ENCODE results near the gene RCC2. TPM values are rescaled to one million over a fixed set of nuclear protein-coding genes. Genes with fewer than 3 reads are reported as not detected.
"Not testable (repeated sequence)": the region's sequence is repeated elsewhere in the genome, so short reads cannot be mapped to it uniquely, and the experiment has no call there.

RCC2 gene
- total RNA-seq, 1 donor from 2014 or later = 224 TPM

DNA sequence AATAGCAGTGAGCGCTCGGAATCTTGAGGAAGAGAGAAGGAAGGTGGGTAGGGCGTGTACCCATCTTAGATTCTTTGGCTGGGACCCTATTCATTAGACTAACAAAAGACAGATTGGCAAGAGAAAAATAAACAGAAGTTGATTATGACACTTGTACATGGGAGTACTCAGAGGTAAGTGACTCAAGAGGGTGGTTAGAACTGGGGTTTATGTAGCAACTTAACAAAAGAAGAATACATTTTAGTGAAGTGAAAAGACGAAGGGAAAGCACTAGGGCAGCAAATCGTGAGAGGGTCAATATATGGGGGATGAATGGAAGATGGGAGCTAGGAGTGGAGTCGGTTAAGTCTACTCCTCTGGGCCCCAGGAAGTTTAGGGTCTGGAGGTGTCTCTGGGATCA lies 25.8 kb upstream of the RCC2 start:
- H3K27me3 Mint-ChIP-seq (ENCODE audit: low read depth) = peaks cover 7% of the 10 kb centered on the region
- no peak overlapping the region for H3K4me3 Mint-ChIP-seq
- H3K4me1 Mint-ChIP-seq = peaks cover 2% of the 10 kb centered on the region
- no peak for DNase-seq (ENCODE audit: low read depth, low spot score)
- H3K27ac Mint-ChIP-seq (ENCODE audit: unreplicated experiment) = no peak overlapping the region
- TF ChIP-seq, protein P1, sequence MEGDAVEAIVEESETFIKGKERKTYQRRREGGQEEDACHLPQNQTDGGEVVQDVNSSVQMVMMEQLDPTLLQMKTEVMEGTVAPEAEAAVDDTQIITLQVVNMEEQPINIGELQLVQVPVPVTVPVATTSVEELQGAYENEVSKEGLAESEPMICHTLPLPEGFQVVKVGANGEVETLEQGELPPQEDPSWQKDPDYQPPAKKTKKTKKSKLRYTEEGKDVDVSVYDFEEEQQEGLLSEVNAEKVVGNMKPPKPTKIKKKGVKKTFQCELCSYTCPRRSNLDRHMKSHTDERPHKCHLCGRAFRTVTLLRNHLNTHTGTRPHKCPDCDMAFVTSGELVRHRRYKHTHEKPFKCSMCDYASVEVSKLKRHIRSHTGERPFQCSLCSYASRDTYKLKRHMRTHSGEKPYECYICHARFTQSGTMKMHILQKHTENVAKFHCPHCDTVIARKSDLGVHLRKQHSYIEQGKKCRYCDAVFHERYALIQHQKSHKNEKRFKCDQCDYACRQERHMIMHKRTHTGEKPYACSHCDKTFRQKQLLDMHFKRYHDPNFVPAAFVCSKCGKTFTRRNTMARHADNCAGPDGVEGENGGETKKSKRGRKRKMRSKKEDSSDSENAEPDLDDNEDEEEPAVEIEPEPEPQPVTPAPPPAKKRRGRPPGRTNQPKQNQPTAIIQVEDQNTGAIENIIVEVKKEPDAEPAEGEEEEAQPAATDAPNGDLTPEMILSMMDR (conservative IDR thresholded peaks at IDR 0.05) = no peak
- no peaks in the 10 kb centered on the region for H3K9me3 Mint-ChIP-seq
- H3K36me3 Mint-ChIP-seq (ENCODE audit: low read depth) = no peaks in the 10 kb centered on the region

DNA sequence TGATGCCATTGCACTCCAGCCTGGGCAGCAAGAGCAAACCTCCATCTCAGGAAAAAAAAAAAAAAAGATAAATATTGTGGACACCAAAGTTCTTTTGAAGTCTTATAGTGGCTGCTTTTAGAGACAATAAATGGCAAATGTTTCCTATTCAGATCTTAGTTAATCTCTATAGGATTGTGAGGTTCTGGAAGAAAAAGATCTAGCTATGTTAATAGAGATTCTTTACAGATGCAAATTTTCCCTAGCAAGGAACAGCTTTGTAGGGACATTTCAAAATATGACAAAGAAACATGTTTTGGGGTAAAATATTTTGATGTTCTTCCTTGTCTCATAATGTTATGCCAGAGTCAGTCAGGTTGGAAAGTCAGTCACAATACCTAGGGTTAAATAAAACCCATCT lies 24.5 kb upstream of the RCC2 start:
- no peak overlapping the region for H3K4me3 Mint-ChIP-seq
- TF ChIP-seq, protein P1 (conservative IDR thresholded peaks at IDR 0.05) = no peak
- no peaks in the 10 kb centered on the region for H3K9me3 Mint-ChIP-seq
- no peaks in the 10 kb centered on the region for H3K36me3 Mint-ChIP-seq (ENCODE audit: low read depth)
- no peak for DNase-seq (ENCODE audit: low read depth, low spot score)
- peaks cover 3% of the 10 kb centered on the region for H3K27me3 Mint-ChIP-seq (ENCODE audit: low read depth)
- H3K4me1 Mint-ChIP-seq = no peaks in the 10 kb centered on the region
- no peak overlapping the region for H3K27ac Mint-ChIP-seq (ENCODE audit: unreplicated experiment)

DNA sequence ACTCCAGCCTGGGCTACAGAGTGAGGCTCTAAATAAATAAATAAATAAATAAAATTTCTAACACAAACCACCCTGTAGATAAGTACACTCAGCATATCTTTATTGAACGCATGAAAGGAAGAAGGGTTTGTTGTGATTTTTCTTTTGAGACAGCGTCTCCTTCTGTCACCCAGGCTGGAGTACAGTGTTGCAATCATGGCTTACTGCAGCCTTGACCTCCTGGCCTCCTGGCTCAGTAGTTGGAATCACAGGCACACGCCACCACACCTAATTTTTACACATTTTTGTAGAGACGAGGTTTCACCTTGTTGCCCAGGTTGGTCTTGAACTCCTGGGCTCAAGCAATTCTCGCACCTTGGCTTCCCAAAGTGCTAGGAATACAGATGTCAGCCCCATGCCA lies 23.2 kb upstream of the RCC2 start:
- TF ChIP-seq, protein P1 (conservative IDR thresholded peaks at IDR 0.05) = no peak
- no peaks in the 10 kb centered on the region for H3K36me3 Mint-ChIP-seq (ENCODE audit: low read depth)
- H3K9me3 Mint-ChIP-seq = no peaks in the 10 kb centered on the region
- H3K4me1 Mint-ChIP-seq = no peaks in the 10 kb centered on the region
- no peak for DNase-seq (ENCODE audit: low read depth, low spot score)
- H3K4me3 Mint-ChIP-seq = no peak overlapping the region
- H3K27ac Mint-ChIP-seq (ENCODE audit: unreplicated experiment) = no peak overlapping the region
- H3K27me3 Mint-ChIP-seq (ENCODE audit: low read depth) = no peaks in the 10 kb centered on the region

DNA sequence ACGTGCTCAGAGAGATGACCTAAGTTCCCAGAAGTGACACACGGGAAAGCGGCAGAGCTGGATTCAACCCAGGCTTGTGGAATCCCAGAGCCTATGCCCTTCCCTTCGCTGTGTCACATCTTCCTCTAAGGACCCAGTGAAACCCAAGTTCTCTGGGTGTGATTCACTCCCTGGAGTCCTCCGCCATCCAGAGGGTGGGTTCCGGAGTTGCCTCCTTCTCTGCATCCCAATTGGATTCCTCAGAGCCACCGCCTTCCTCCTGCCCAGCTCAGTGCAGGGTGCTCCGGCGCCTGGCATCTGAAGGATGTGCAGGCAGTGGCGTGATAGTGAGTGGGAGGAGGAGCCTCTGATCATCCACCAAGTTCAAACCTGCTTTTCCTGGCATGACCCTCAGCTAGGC lies 20.7 kb upstream of the RCC2 start:
- H3K4me1 Mint-ChIP-seq = no peaks in the 10 kb centered on the region
- H3K27ac Mint-ChIP-seq (ENCODE audit: unreplicated experiment) = no peak overlapping the region
- no peaks in the 10 kb centered on the region for H3K27me3 Mint-ChIP-seq (ENCODE audit: low read depth)
- H3K4me3 Mint-ChIP-seq = no peak overlapping the region
- H3K9me3 Mint-ChIP-seq = no peaks in the 10 kb centered on the region
- TF ChIP-seq, protein P1 (conservative IDR thresholded peaks at IDR 0.05) = no peak
- no peaks in the 10 kb centered on the region for H3K36me3 Mint-ChIP-seq (ENCODE audit: low read depth)
- no peak for DNase-seq (ENCODE audit: low read depth, low spot score)

DNA sequence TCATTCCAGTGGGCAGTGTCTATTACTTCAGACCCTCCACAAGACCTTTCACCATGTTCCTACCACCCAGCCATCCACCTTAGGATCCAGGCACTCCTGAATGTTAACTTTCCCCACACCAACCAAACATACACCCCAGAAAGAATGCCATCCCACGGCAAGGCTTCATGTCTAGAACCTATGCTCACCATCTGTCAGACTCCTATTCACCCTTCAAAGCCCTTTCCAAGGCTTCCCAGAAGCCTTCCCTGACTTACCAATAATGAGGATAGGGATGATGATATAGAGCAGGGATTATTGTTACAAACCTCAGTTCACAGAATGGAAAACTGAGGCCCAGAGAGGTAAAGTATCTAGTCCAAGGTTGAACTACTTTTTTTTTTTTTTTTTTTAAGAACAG lies 19.3 kb upstream of the RCC2 start:
- Mint-ChIP-seq H3K9me3 (no peaks in the 10 kb centered on the region), H3K4me3 (no peak overlapping the region), H3K27me3 (ENCODE audit: low read depth) (no peaks in the 10 kb centered on the region), H3K27ac (ENCODE audit: unreplicated experiment) (no peak overlapping the region), H3K36me3 (ENCODE audit: low read depth) (no peaks in the 10 kb centered on the region), H3K4me1 (no peaks in the 10 kb centered on the region)
- no peak for DNase-seq (ENCODE audit: low read depth, low spot score)
- TF ChIP-seq, protein P1 (conservative IDR thresholded peaks at IDR 0.05) = no peak

DNA sequence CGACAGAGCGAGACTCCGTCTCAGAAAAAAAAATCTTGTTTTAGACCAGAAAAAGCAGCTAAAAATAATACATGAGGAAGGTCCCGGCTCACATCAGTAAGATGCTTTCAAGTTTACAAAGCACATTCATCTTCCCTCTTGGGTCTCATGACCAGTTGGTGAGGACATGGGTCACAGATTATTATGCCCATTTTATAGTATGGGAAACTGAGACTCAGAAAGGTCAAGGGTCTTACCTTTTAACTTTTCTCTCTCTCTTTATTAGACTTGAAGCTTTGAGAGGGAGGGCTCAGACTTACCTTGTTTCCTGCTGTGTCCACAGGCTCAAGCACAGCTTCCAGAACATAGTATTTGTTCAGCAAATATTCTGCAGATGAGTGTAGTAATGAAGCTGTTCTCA lies 13.2 kb upstream of the RCC2 start:
- TF ChIP-seq, protein P1 (conservative IDR thresholded peaks at IDR 0.05) = no peak
- no peak overlapping the region for H3K4me3 Mint-ChIP-seq
- H3K27me3 Mint-ChIP-seq (ENCODE audit: low read depth) = no peaks in the 10 kb centered on the region
- H3K36me3 Mint-ChIP-seq (ENCODE audit: low read depth) = no peaks in the 10 kb centered on the region
- DNase-seq (ENCODE audit: low read depth, low spot score) = no peak
- no peak overlapping the region for H3K27ac Mint-ChIP-seq (ENCODE audit: unreplicated experiment)
- H3K9me3 Mint-ChIP-seq = no peaks in the 10 kb centered on the region
- no peaks in the 10 kb centered on the region for H3K4me1 Mint-ChIP-seq

DNA sequence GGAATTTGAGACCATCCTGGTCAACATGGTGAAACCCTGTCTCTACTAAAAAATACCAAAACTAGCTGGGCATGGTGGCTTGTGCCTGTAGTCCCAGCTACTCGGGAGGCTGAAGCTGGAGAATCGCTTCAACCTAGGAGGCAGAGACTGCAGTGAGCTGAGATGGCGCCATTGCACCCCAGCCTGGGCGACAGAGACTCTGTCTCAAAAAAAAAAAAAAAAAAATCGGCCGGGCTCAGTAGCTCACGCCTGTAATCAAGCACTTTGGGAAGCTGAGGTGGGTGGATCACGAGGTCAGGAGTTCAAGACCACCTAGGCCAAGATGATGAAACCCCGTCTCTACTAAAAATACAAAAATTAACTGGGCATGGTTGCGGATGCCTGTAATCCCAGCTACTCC lies 12.7 kb upstream of the RCC2 start:
- H3K9me3 Mint-ChIP-seq; H3K27me3 Mint-ChIP-seq (ENCODE audit: low read depth); DNase-seq (ENCODE audit: low read depth, low spot score); H3K27ac Mint-ChIP-seq (ENCODE audit: unreplicated experiment); H3K4me3 Mint-ChIP-seq; H3K36me3 Mint-ChIP-seq (ENCODE audit: low read depth); H3K4me1 Mint-ChIP-seq: not testable (repeated sequence)
